Measurements from ENCODE around the gene PMM1. TPM values are rescaled to one million over a fixed set of nuclear protein-coding genes. Genes with fewer than 3 reads are reported as not detected.

PMM1 gene
- total and polyA plus RNA-seq, 2 of the 13 experiments (the other 11 are each of a cell fraction or from before 2014, with no cell fraction given), result 17.8 to 95.6 TPM

DNA sequence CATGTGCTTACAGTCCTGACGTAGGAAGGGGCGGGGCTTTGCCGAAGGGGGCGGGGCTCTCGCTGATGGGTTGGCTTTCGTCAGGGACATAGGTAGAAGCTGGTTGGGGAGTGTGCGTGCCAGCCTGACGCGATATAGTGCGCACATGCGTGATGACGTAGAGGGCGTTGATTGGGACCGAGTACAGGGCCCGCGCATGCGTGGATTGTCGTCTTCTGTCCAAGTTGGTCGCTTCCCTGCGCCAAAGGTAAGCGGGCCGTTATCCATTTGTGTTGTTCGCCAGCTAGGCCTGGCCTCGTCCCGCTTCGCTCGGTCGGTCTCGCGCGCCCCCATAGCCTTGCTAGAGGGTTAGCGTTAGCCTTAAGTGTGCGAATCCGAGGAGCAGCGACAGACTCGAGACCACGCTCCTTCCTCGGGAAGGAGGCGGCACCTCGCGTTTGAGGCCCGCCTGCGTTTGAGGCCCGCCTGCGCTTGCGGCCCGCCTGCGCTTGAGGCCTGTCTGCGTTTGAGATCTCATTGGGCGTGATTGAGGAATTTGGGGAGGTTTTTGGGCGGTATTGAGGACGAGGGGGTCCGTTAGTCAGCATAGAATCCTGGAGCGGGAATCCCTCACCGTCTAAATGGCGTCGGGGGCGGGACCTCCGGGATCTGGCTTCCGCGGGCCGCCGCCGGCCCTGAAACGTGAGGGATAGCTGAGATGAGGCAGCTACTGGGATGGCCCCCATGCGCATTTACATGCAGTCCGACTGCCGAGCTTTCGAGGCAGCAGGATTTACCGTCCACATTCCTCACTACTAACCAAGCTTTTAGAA, 31.7 kb upstream of the PMM1 start, which contains the start of gene XRCC6 (continued):
- TF ChIP-seq TAF1 (CRISPR knock-in tag; IDR thresholded peaks at IDR 0.05) (peak; percentile 92), ZNF225 (CRISPR knock-in tag; IDR thresholded peaks at IDR 0.05) (no peak), ZNF850 (CRISPR knock-in tag; conservative IDR thresholded peaks at IDR 0.05) (no peak), PCBP2 (optimal IDR thresholded peaks at IDR 0.05; ENCODE audit: low read depth, low read length, poor library complexity, severe bottlenecking) (no peak), SMAD1 (CRISPR knock-in tag; IDR thresholded peaks at IDR 0.05; ENCODE audit: borderline replicate concordance, low read depth) (peak; percentile 78; the same call in 1 of the 2 replicates), RAD21 (CRISPR knock-in tag; IDR thresholded peaks at IDR 0.05) (0 out of 2 replicates have a peak, but pooled peaks have one; percentile 15), ZNF772 (CRISPR knock-in tag; IDR thresholded peaks at IDR 0.05) (no peak), PHF21A (CRISPR knock-in tag; IDR thresholded peaks at IDR 0.05) (no peak), ZNF652 (CRISPR knock-in tag; IDR thresholded peaks at IDR 0.05; ENCODE audit: borderline replicate concordance, low read depth) (no peak), SOX5 (CRISPR knock-in tag; IDR thresholded peaks at IDR 0.05; ENCODE audit: borderline replicate concordance) (peak; percentile 29; the same call in 1 of the 2 replicates), SMYD3 (CRISPR knock-in tag; IDR thresholded peaks at IDR 0.05) (peak; percentile 48; the same call in 1 of the 2 replicates), AGO2 (optimal IDR thresholded peaks at IDR 0.05; ENCODE audit: low read depth, low read length) (peak; percentile 82), ZNF598 (CRISPR knock-in tag; IDR thresholded peaks at IDR 0.05; ENCODE audit: borderline replicate concordance) (peak; percentile 97), BRCA1 (CRISPR knock-in tag; IDR thresholded peaks at IDR 0.05) (no peak), ZNF234 (CRISPR knock-in tag; conservative IDR thresholded peaks at IDR 0.05) (no peak; the same call in 1 of the 2 replicates), RXRB (CRISPR knock-in tag; IDR thresholded peaks at IDR 0.05; ENCODE audit: borderline replicate concordance) (peak; percentile 6; the same call in 1 of the 2 replicates), ZNF10 (CRISPR knock-in tag; IDR thresholded peaks at IDR 0.05; ENCODE audit: borderline replicate concordance, low read depth) (no peak), RERE (CRISPR knock-in tag; IDR thresholded peaks at IDR 0.05; ENCODE audit: low read depth) (no peak), ZSCAN21 (CRISPR knock-in tag; IDR thresholded peaks at IDR 0.05; ENCODE audit: borderline replicate concordance) (0 out of 2 replicates have a peak, but pooled peaks have one; percentile 52), MIER2 (CRISPR knock-in tag; IDR thresholded peaks at IDR 0.05) (no peak; the same call in 1 of the 2 replicates), ZNF776 (CRISPR knock-in tag; IDR thresholded peaks at IDR 0.05) (no peak), KMT2A (CRISPR knock-in tag; IDR thresholded peaks at IDR 0.05) (peak; percentile 64), GLI4 (CRISPR knock-in tag; IDR thresholded peaks at IDR 0.05; ENCODE audit: borderline replicate concordance) (peak; percentile 84; the same call in 1 of the 2 replicates), MYNN (CRISPR knock-in tag; IDR thresholded peaks at IDR 0.05; ENCODE audit: low read depth) (no peak)
- TF ChIP-seq, protein P1, sequence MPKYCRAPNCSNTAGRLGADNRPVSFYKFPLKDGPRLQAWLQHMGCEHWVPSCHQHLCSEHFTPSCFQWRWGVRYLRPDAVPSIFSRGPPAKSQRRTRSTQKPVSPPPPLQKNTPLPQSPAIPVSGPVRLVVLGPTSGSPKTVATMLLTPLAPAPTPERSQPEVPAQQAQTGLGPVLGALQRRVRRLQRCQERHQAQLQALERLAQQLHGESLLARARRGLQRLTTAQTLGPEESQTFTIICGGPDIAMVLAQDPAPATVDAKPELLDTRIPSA (CRISPR knock-in tag; IDR thresholded peaks at IDR 0.05; ENCODE audit: borderline replicate concordance), result no peak

All from HepG2 (cell line).